Measurements from ENCODE around the gene TRIM37. TPM values are rescaled to one million over a fixed set of nuclear protein-coding genes. Genes with fewer than 3 reads are reported as not detected.

The TRIM37 gene
- total and polyA plus RNA-seq, 8 donors, result 3.9 to 11.6 (median 6.4) TPM

DNA sequence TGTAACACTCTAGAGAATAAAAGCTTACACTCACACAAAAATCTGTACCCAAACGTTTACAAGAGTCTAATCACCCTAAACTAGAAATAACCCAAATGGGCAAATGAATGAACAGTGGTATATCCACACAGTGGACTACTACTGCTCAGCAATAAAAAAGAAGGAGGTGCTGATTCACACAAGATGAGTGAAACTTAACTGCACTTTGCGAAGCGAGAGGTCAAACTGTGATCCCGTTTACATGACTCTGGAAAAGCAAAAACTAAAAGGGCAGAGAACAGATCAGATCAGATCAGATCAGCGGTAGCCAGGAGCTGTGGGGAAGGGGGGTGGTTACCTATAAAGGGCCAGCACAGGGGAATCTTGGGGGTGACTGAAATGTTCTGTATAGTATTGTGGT is 113.4 kb downstream of the TRIM37 start:
- no peak for DNase-seq
- FAIRE-seq, result no peak
- no peak for ATAC-seq
- Histone ChIP-seq H3K27ac (no peak overlapping the region), H3K4me3 (no peak overlapping the region), H3K4me1 (no peaks in the 10 kb centered on the region), H3K9me3 (no peaks in the 10 kb centered on the region), H3K27me3 (no peaks in the 10 kb centered on the region), H3K36me3 (no peaks in the 10 kb centered on the region)
- 80 to 83% methylated on average over 5 of the region's 5 CpGs for WGBS, 2 donors
- intact Hi-C loops (cut with DNase I), result no loop called here
- TF ChIP-seq, protein P1, sequence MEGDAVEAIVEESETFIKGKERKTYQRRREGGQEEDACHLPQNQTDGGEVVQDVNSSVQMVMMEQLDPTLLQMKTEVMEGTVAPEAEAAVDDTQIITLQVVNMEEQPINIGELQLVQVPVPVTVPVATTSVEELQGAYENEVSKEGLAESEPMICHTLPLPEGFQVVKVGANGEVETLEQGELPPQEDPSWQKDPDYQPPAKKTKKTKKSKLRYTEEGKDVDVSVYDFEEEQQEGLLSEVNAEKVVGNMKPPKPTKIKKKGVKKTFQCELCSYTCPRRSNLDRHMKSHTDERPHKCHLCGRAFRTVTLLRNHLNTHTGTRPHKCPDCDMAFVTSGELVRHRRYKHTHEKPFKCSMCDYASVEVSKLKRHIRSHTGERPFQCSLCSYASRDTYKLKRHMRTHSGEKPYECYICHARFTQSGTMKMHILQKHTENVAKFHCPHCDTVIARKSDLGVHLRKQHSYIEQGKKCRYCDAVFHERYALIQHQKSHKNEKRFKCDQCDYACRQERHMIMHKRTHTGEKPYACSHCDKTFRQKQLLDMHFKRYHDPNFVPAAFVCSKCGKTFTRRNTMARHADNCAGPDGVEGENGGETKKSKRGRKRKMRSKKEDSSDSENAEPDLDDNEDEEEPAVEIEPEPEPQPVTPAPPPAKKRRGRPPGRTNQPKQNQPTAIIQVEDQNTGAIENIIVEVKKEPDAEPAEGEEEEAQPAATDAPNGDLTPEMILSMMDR (IDR thresholded peaks at IDR 0.05), result no peak

DNA sequence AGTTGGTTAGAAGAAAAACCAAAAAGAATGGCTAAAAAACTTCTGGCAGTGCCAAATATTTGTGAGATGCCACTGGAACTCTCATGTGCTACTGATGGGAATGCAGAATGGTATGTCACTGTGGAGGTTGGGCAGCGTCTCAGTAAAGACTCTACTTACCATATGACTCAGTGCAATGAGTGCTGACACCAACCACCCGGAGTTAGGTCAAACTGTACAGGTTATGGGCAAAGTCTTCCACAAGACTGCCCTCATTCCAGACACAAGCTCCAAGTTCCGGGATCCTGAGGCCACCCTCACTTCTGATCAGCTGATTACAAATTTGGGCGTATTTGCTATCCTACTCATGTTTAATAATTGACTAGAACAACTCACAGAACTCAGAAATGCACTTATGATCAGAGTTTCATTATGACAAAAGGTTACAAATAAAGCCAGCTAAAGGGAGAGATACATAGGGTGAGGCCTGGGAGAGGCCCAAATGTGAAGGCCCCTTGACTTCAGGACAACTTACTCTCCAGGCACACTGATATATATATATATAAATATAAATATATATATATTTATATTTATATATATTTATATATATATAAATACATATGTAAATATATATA is 114.9 kb downstream of the TRIM37 start:
- TF ChIP-seq, protein P1 (IDR thresholded peaks at IDR 0.05), result no peak
- FAIRE-seq (no peak), DNase-seq (no peak), ATAC-seq (peak in 2 of 4 donors; percentile 53 to 55)
- H3K4me3 ChIP-seq, result no peak overlapping the region
- no peaks in the 10 kb centered on the region for H3K9me3 ChIP-seq
- WGBS, 2 donors, result 64 to 68% methylated on average over 4 of the region's 4 CpGs
- H3K36me3 ChIP-seq, result no peaks in the 10 kb centered on the region
- no peak overlapping the region for H3K27ac ChIP-seq
- no peaks in the 10 kb centered on the region for H3K27me3 ChIP-seq
- intact Hi-C loops (cut with DNase I), result no loop called here
- no peaks in the 10 kb centered on the region for H3K4me1 ChIP-seq

DNA sequence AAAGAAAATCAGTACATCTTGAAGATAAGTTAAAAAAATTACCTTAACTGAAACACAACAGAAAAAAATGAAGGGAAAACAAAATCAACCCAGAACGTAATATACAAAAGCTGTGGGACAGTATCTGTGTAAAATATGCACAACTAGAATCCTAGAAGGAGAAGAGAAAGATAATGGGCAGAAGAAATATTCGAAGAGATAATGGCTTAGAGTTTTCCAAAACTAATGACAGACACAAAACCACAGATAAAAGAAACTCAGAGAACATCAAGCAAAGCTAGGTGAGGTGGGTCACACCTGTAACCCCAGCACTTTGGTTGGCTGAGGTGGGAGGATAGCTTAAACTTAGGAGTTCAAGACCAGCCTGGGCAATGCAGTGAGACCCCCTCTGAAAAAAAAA is 117.1 kb downstream of the TRIM37 start:
- H3K27me3 ChIP-seq, result no peaks in the 10 kb centered on the region
- no peaks in the 10 kb centered on the region for H3K9me3 ChIP-seq
- DNase-seq, result no peak
- no peaks in the 10 kb centered on the region for H3K4me1 ChIP-seq
- WGBS, 2 donors, result 48 to 64% methylated on average over 2 of the region's 2 CpGs
- no peak overlapping the region for H3K27ac ChIP-seq
- no peak for ATAC-seq
- H3K4me3 ChIP-seq, result no peak overlapping the region
- TF ChIP-seq, protein P1 (IDR thresholded peaks at IDR 0.05), result no peak
- intact Hi-C loops (cut with DNase I), result no loop called here
- FAIRE-seq, result no peak
- H3K36me3 ChIP-seq, result no peaks in the 10 kb centered on the region

DNA sequence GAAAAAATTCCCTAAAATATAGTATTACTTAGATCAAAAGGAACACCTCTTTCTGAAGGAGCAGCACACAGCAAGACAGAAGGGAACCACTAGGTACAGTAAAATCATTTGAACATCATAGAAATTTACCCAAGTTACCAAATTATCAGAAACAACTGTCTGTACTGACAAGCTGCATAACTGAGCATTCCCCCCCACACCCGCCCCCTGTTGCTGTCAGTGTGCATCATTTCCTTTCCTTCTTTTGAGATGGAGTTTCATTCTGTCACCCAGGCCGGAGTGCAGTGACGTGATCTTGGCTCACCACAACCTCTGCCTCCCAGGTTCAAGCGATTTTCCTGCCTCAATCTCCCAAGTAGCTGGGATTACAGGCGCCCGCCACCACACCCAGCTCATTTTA is 120.7 kb downstream of the TRIM37 start:
- no peak overlapping the region for H3K4me3 ChIP-seq
- DNase-seq (no peak), FAIRE-seq (no peak), ATAC-seq (no peak)
- intact Hi-C loops (cut with DNase I), result no loop called here
- no peaks in the 10 kb centered on the region for H3K4me1 ChIP-seq
- WGBS, 2 donors, result 94 to 98% methylated on average over 6 of the region's 6 CpGs
- H3K9me3 ChIP-seq, result no peaks in the 10 kb centered on the region
- TF ChIP-seq, protein P1 (IDR thresholded peaks at IDR 0.05), result no peak
- no peaks in the 10 kb centered on the region for H3K27me3 ChIP-seq
- H3K36me3 ChIP-seq, result no peaks in the 10 kb centered on the region
- no peak overlapping the region for H3K27ac ChIP-seq

DNA sequence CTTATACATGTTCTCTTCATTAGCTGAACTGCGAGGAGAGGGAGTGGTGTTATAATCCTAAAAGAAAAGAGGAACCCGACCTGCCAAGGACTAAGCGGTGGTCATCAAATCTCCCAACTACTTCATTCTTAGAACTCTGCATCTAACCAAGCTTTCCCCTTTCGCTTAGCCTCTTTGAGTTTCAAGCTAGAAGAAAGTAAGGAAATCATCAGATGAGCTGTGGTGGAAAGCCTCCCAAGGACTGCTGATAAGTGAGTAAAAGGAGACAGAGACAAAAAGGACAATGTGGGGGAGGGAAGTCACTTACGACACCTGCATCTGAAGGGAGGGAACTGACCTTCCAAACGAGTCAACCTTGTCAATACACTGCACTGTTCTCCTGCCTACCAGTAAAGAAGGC is 121.3 kb downstream of the TRIM37 start:
- FAIRE-seq (no peak), ATAC-seq (no peak), DNase-seq (no peak)
- no peaks in the 10 kb centered on the region for H3K27me3 ChIP-seq
- TF ChIP-seq, protein P1 (IDR thresholded peaks at IDR 0.05), result no peak
- intact Hi-C loops (cut with DNase I), result no loop called here
- no peaks in the 10 kb centered on the region for H3K36me3 ChIP-seq
- WGBS, 2 donors, result 69 to 82% methylated on average over 6 of the region's 6 CpGs
- H3K27ac ChIP-seq, result no peak overlapping the region
- no peaks in the 10 kb centered on the region for H3K9me3 ChIP-seq
- no peaks in the 10 kb centered on the region for H3K4me1 ChIP-seq
- H3K4me3 ChIP-seq, result no peak overlapping the region
